ENCODE results near the gene LILRA2. TPM values are rescaled to one million over a fixed set of nuclear protein-coding genes. Genes with fewer than 3 reads are reported as not detected.
"Not testable (repeated sequence)": the region's sequence is repeated elsewhere in the genome, so short reads cannot be mapped to it uniquely, and the experiment has no call there.

LILRA2 gene
- total and polyA plus RNA-seq, 2 experiments from 2014 or later: not detected

DNA sequence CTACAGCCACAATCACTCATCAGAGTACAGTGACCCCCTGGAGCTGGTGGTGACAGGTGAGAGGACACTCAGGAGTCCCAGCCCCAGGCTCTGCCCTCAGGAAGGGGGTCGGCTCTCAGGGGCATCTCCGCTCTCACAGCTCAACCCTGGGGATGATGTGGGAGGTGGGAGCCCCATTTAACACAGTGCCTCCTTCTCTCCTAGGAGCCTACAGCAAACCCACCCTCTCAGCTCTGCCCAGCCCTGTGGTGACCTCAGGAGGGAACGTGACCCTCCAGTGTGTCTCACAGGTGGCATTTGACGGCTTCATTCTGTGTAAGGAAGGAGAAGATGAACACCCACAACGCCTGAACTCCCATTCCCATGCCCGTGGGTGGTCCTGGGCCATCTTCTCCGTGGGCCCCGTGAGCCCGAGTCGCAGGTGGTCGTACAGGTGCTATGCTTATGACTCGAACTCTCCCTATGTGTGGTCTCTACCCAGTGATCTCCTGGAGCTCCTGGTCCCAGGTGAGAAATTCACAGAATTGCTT, 1.0 kb downstream of the LILRA2 start (continued):
- TF ChIP-seq, protein P1, sequence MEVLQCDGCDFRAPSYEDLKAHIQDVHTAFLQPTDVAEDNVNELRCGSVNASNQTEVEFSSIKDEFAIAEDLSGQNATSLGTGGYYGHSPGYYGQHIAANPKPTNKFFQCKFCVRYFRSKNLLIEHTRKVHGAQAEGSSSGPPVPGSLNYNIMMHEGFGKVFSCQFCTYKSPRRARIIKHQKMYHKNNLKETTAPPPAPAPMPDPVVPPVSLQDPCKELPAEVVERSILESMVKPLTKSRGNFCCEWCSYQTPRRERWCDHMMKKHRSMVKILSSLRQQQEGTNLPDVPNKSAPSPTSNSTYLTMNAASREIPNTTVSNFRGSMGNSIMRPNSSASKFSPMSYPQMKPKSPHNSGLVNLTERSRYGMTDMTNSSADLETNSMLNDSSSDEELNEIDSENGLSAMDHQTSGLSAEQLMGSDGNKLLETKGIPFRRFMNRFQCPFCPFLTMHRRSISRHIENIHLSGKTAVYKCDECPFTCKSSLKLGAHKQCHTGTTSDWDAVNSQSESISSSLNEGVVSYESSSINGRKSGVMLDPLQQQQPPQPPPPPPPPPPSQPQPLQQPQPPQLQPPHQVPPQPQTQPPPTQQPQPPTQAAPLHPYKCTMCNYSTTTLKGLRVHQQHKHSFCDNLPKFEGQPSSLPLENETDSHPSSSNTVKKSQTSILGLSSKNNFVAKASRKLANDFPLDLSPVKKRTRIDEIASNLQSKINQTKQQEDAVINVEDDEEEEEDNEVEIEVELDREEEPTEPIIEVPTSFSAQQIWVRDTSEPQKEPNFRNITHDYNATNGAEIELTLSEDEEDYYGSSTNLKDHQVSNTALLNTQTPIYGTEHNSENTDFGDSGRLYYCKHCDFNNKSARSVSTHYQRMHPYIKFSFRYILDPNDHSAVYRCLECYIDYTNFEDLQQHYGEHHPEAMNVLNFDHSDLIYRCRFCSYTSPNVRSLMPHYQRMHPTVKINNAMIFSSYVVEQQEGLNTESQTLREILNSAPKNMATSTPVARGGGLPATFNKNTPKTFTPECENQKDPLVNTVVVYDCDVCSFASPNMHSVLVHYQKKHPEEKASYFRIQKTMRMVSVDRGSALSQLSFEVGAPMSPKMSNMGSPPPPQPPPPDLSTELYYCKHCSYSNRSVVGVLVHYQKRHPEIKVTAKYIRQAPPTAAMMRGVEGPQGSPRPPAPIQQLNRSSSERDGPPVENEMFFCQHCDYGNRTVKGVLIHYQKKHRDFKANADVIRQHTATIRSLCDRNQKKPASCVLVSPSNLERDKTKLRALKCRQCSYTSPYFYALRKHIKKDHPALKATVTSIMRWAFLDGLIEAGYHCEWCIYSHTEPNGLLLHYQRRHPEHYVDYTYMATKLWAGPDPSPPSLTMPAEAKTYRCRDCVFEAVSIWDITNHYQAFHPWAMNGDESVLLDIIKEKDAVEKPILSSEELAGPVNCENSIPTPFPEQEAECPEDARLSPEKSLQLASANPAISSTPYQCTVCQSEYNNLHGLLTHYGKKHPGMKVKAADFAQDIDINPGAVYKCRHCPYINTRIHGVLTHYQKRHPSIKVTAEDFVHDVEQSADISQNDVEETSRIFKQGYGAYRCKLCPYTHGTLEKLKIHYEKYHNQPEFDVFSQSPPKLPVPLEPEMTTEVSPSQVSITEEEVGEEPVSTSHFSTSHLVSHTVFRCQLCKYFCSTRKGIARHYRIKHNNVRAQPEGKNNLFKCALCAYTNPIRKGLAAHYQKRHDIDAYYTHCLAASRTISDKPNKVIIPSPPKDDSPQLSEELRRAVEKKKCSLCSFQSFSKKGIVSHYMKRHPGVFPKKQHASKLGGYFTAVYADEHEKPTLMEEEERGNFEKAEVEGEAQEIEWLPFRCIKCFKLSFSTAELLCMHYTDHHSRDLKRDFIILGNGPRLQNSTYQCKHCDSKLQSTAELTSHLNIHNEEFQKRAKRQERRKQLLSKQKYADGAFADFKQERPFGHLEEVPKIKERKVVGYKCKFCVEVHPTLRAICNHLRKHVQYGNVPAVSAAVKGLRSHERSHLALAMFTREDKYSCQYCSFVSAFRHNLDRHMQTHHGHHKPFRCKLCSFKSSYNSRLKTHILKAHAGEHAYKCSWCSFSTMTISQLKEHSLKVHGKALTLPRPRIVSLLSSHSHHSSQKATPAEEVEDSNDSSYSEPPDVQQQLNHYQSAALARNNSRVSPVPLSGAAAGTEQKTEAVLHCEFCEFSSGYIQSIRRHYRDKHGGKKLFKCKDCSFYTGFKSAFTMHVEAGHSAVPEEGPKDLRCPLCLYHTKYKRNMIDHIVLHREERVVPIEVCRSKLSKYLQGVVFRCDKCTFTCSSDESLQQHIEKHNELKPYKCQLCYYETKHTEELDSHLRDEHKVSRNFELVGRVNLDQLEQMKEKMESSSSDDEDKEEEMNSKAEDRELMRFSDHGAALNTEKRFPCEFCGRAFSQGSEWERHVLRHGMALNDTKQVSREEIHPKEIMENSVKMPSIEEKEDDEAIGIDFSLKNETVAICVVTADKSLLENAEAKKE (CRISPR knock-in tag; IDR thresholded peaks at IDR 0.05): no peak
- TF ChIP-seq JUNB (IDR thresholded peaks at IDR 0.05; ENCODE audit: unreplicated experiment) (no peak), ZNF331 (CRISPR knock-in tag; IDR thresholded peaks at IDR 0.05; ENCODE audit: low read depth) (no peak), ZNF114 (CRISPR knock-in tag; IDR thresholded peaks at IDR 0.05) (no peak)
- TF ChIP-seq, protein P2, sequence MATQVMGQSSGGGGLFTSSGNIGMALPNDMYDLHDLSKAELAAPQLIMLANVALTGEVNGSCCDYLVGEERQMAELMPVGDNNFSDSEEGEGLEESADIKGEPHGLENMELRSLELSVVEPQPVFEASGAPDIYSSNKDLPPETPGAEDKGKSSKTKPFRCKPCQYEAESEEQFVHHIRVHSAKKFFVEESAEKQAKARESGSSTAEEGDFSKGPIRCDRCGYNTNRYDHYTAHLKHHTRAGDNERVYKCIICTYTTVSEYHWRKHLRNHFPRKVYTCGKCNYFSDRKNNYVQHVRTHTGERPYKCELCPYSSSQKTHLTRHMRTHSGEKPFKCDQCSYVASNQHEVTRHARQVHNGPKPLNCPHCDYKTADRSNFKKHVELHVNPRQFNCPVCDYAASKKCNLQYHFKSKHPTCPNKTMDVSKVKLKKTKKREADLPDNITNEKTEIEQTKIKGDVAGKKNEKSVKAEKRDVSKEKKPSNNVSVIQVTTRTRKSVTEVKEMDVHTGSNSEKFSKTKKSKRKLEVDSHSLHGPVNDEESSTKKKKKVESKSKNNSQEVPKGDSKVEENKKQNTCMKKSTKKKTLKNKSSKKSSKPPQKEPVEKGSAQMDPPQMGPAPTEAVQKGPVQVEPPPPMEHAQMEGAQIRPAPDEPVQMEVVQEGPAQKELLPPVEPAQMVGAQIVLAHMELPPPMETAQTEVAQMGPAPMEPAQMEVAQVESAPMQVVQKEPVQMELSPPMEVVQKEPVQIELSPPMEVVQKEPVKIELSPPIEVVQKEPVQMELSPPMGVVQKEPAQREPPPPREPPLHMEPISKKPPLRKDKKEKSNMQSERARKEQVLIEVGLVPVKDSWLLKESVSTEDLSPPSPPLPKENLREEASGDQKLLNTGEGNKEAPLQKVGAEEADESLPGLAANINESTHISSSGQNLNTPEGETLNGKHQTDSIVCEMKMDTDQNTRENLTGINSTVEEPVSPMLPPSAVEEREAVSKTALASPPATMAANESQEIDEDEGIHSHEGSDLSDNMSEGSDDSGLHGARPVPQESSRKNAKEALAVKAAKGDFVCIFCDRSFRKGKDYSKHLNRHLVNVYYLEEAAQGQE (IDR thresholded peaks at IDR 0.05; ENCODE audit: unreplicated experiment): no peak

DNA sequence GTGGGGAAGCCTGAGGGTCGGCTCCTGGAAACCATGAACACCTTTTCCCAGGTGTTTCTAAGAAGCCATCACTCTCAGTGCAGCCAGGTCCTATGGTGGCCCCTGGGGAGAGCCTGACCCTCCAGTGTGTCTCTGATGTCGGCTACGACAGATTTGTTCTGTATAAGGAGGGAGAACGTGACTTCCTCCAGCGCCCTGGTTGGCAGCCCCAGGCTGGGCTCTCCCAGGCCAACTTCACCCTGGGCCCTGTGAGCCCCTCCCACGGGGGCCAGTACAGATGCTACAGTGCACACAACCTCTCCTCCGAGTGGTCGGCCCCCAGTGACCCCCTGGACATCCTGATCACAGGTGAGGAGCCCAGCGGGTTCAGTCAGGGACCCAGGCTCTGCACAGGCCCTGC, 1.6 kb downstream of the LILRA2 start:
- not testable (repeated sequence) for ATAC-seq; H3K4me1 ChIP-seq (ENCODE audit: insufficient read depth); H3K4me1 Mint-ChIP-seq; H3K27me3 Mint-ChIP-seq (ENCODE audit: insufficient read depth, low read depth, poor library complexity); H3K9me2 ChIP-seq (ENCODE audit: insufficient read depth); H4K20me1 ChIP-seq (replicated peaks; ENCODE audit: insufficient read depth); H3K4me3 Mint-ChIP-seq; H3K27ac Mint-ChIP-seq; H3K27me3 ChIP-seq (ENCODE audit: insufficient read depth); H3K4me2 ChIP-seq; H3K36me3 ChIP-seq (ENCODE audit: insufficient read depth); H3K27ac ChIP-seq (ENCODE audit: low read depth); H3K79me2 ChIP-seq (replicated peaks; ENCODE audit: insufficient read depth); H3K4me3 ChIP-seq; DNase-seq (ENCODE audit: low spot score); H2AFZ ChIP-seq; H3F3A ChIP-seq (replicated peaks; ENCODE audit: low read depth)
- Mint-ChIP-seq H3K9me3 (peaks cover 98% of the 10 kb centered on the region), H3K36me3 (ENCODE audit: low read depth) (peaks cover 26% of the 10 kb centered on the region; the same call in 2 of the 3 replicates)
